HCT116 (cell line): Measurements from ENCODE around the gene POMT2.

Source experiments
- CEBPB ChIP-seq: IDR thresholded peaks from 2 replicates; pipeline ENCODE4 v1.6.1; 2012; ENCODE audit warnings: low read depth
- CTCF ChIP-seq, 3 experiments: fragments of 200-600 bp in 1 of 3; sonication (generic) in 1 of 3; IDR thresholded peaks in 2 of 3; conservative IDR thresholded peaks in 1 of 3; 2 replicates each; pipeline ENCODE4 v1.5.1; 2012 to 2017; ENCODE audit warnings: low read depth in 2 of 3, low read length in 2 of 3, antibody characterized with exemption in 1 of 3, borderline replicate concordance in 1 of 3, control low read depth in 1 of 3, mild to moderate bottlenecking in 1 of 3, mixed read lengths in 1 of 3, mixed run types in 1 of 3, moderate library complexity in 1 of 3; ENCODE audit not compliant: insufficient read depth in 1 of 3
- EGR1 ChIP-seq: IDR thresholded peaks from 2 replicates; pipeline ENCODE4 v1.6.1; 2012; ENCODE audit warnings: low read depth
- ELF1 ChIP-seq: IDR thresholded peaks from 2 replicates; pipeline ENCODE4 v1.6.1; 2012; ENCODE audit warnings: low read depth, borderline replicate concordance
- EZH2 ChIP-seq: fragments of 200-600 bp; sonication (generic); IDR thresholded peaks from 2 replicates; pipeline ENCODE4 v1.6.1; 2017; ENCODE audit warnings: antibody characterized with exemption, mixed run types
- EZH2phosphoT487 ChIP-seq: fragments of 200-600 bp; IDR thresholded peaks from 2 replicates; pipeline ENCODE4 v1.6.1; 2018; ENCODE audit warnings: antibody characterized with exemption, borderline replicate concordance
- JUND ChIP-seq: IDR thresholded peaks from 2 replicates; pipeline ENCODE4 v1.6.1; 2012
- MAX ChIP-seq: IDR thresholded peaks from 2 replicates; pipeline ENCODE4 v1.6.1; 2012
- POLR2A ChIP-seq: IDR thresholded peaks from 2 replicates; pipeline ENCODE4 v1.7.0; 2011; ENCODE audit warnings: borderline replicate concordance; ENCODE audit not compliant: insufficient read depth, insufficient read length; ENCODE audit errors: extremely low read depth
- RAD21 ChIP-seq: IDR thresholded peaks from 2 replicates; pipeline ENCODE4 v1.6.1; 2012; ENCODE audit warnings: low read depth, mild to moderate bottlenecking
- REST ChIP-seq: IDR thresholded peaks from 2 replicates; pipeline ENCODE4 v1.6.1; 2012; ENCODE audit warnings: low read depth
- YY1 ChIP-seq: IDR thresholded peaks from 2 replicates; pipeline ENCODE4 v1.6.1; 2011; ENCODE audit warnings: low read length, low read depth, moderate library complexity, mild to moderate bottlenecking; ENCODE audit not compliant: insufficient replicate concordance; ENCODE audit errors: extremely low read depth

- no peak for TF ChIP-seq RAD21
- no peak for TF ChIP-seq EGR1
- no peak for TF ChIP-seq REST
- no peak for TF ChIP-seq CTCF (IDR thresholded peaks at IDR 0.05 in 2 of 3, conservative IDR thresholded peaks at IDR 0.05 in 1 of 3; ENCODE audit: borderline replicate concordance in 1 of 3, insufficient read depth in 1 of 3, low read depth in 2 of 3, low read length in 2 of 3)
- no peak for TF ChIP-seq EZH2
- TF ChIP-seq POLR2A = no peak
- no peak for TF ChIP-seq CEBPB
- TF ChIP-seq EZH2phosphoT487 = no peak
- TF ChIP-seq MAX = no peak
- no peak for TF ChIP-seq YY1
- TF ChIP-seq ELF1 = no peak
- TF ChIP-seq JUND = no peak
These were observed 89.8 kb downstream of the POMT2 start for GRCh38 chr14:77230914-77231313.
